Liver (tissue), 9 donors: ENCODE results near the gene C2CD4C. TPM values are rescaled to one million over a fixed set of nuclear protein-coding genes. Genes with fewer than 3 reads are reported as not detected.

ENCODE experiments used
- DNase-seq: peaks from one replicate; pipeline ENCODE4 v3.0.0-alpha.2; 2017; ENCODE audit warnings: low spot score
- H3K27ac ChIP-seq, 2 donors: one replicate each; pipeline ENCODE4 v1.7.0; 2013; ENCODE audit warnings: inconsistent platforms in 2 of 2, low read length in 2 of 2, control low read depth in 1 of 2, low read depth in 1 of 2, mild to moderate bottlenecking in 1 of 2
- H3K27me3 ChIP-seq, 4 donors: one replicate each; pipeline versions ENCODE4 v1.6.1 to v1.7.0; 2013; ENCODE audit warnings: low read length in 3 of 4, inconsistent platforms in 1 of 4, mild to moderate bottlenecking in 1 of 4, moderate library complexity in 1 of 4; ENCODE audit not compliant: control insufficient read depth in 4 of 4, insufficient read depth in 4 of 4
- H3K36me3 ChIP-seq, 4 donors: one replicate each; pipeline versions ENCODE4 v1.6.1 to v1.7.0; 2013; ENCODE audit warnings: low read length in 3 of 4, mild to moderate bottlenecking in 3 of 4, low read depth in 1 of 4, moderate library complexity in 1 of 4; ENCODE audit not compliant: control insufficient read depth in 4 of 4, insufficient read depth in 3 of 4
- H3K4me1 ChIP-seq, 4 donors: one replicate each; pipeline versions ENCODE4 v1.6.1 to v1.7.0; 2013; ENCODE audit warnings: low read length in 3 of 4, mild to moderate bottlenecking in 3 of 4, moderate library complexity in 1 of 4; ENCODE audit not compliant: control insufficient read depth in 4 of 4, insufficient read depth in 4 of 4
- H3K4me3 ChIP-seq, 3 donors: one replicate each; pipeline versions ENCODE4 v1.6.1 to v1.7.0; 2013; ENCODE audit warnings: low read length in 3 of 3, control low read depth in 1 of 3, low read depth in 1 of 3, mild to moderate bottlenecking in 1 of 3
- H3K9ac ChIP-seq, 2 donors: one replicate each; pipeline ENCODE4 v1.7.0; 2013; ENCODE audit warnings: low read length in 2 of 2, mild to moderate bottlenecking in 2 of 2, moderate library complexity in 2 of 2, control low read depth in 1 of 2, low read depth in 1 of 2
- H3K9me3 ChIP-seq, 4 donors: one replicate each; pipeline versions ENCODE4 v1.6.1 to v1.7.0; 2013; ENCODE audit warnings: low read length in 3 of 4; ENCODE audit not compliant: control insufficient read depth in 4 of 4
- EGR1 ChIP-seq, 2 donors: IDR thresholded peaks; 2 replicates each; pipeline ENCODE4 v1.6.1; 2016 to 2018; ENCODE audit warnings: antibody characterized with exemption in 2 of 2, low read depth in 2 of 2
- FOXA1 ChIP-seq: IDR thresholded peaks from 2 replicates; pipeline ENCODE4 v1.6.1; 2016; ENCODE audit warnings: antibody characterized with exemption
- FOXA2 ChIP-seq: IDR thresholded peaks from 2 replicates; pipeline ENCODE4 v1.6.1; 2016; ENCODE audit warnings: antibody characterized with exemption
- GABPA ChIP-seq, 2 donors: IDR thresholded peaks in 1 of 2; conservative IDR thresholded peaks in 1 of 2; 2 replicates each; pipeline ENCODE4 v1.6.1; 2016; ENCODE audit warnings: antibody characterized with exemption in 2 of 2, mild to moderate bottlenecking in 1 of 2, moderate library complexity in 1 of 2
- HNF4A ChIP-seq, 2 donors: conservative IDR thresholded peaks; 2 replicates each; pipeline ENCODE4 v1.6.1; 2016; ENCODE audit warnings: antibody characterized with exemption in 2 of 2, mild to moderate bottlenecking in 2 of 2
- HNF4G ChIP-seq: IDR thresholded peaks from 2 replicates; pipeline ENCODE4 v1.6.1; 2016; ENCODE audit warnings: antibody characterized with exemption
- NR2F2 ChIP-seq: IDR thresholded peaks from 2 replicates; pipeline ENCODE4 v1.6.1; 2016; ENCODE audit warnings: antibody characterized with exemption
- RAD21 ChIP-seq, 2 donors: IDR thresholded peaks; 2 replicates each; pipeline ENCODE4 v1.6.1; 2016; ENCODE audit warnings: antibody characterized with exemption in 2 of 2, mild to moderate bottlenecking in 2 of 2
- RXRA ChIP-seq, 2 donors: IDR thresholded peaks; 2 replicates each; pipeline ENCODE4 v1.6.1; 2017 to 2018; ENCODE audit warnings: antibody characterized with exemption in 2 of 2, mild to moderate bottlenecking in 1 of 2
- SP1 ChIP-seq: IDR thresholded peaks from 2 replicates; pipeline ENCODE4 v1.6.1; 2018; ENCODE audit warnings: antibody characterized with exemption, mild to moderate bottlenecking
- YY1 ChIP-seq: IDR thresholded peaks from 2 replicates; pipeline ENCODE4 v1.6.1; 2016; ENCODE audit warnings: antibody characterized with exemption, mild to moderate bottlenecking
- WGBS: extraction: QIAGEN DNeasy Blood & Tissue Kit; methylation state at CpG from one replicate; pipeline ENCODE4 v1.1.7; 2013; 5-methylcytosine and 5-hydroxymethylcytosine counted together
- polyA plus RNA-seq, 2 donors: library from polyadenylated mRNA; stranded (reverse) in 1 of 2; unstranded in 1 of 2; fragments of 200-250 nt in 1 of 2; fragments of >200 nt in 1 of 2; fragmentation: Nextera tagmentation in 1 of 2; extraction: Ambion mirVana in 1 of 2; gene quantifications; one replicate each; pipeline versions ENCODE4 v1.2.1 to v1.2.3, GENCODE V29; 2013 to 2015
- total RNA-seq, 2 donors: library from RNA; depleted of rRNA; stranded (reverse); fragments of >200 nt; gene quantifications; one replicate each; pipeline ENCODE4 v1.2.3, GENCODE V29; 2014
- TF ChIP-seq, protein P1 (sequence below): fragments of 150-350 bp; IDR thresholded peaks from 2 replicates; pipeline ENCODE4 v1.5.1; 2017; ENCODE audit warnings: improper control_type of control experiment, low read depth, low read length; ENCODE audit not compliant: missing input control
- TF ChIP-seq, protein P2 (sequence below): IDR thresholded peaks from 2 replicates; pipeline ENCODE4 v1.6.1; 2016; ENCODE audit warnings: antibody characterized with exemption
- TF ChIP-seq, protein P3 (sequence below): IDR thresholded peaks from 2 replicates; pipeline ENCODE4 v1.6.1; 2016; ENCODE audit warnings: antibody characterized with exemption
- TF ChIP-seq, protein P4 (sequence below): IDR thresholded peaks from 2 replicates; pipeline ENCODE4 v1.6.1; 2016; ENCODE audit warnings: antibody characterized with exemption, mild to moderate bottlenecking
- donor health status: healthy.
- donor health status: healthy.
- donor health status: healthy.
- donor health status: healthy.
- donor health status: healthy.

Gene C2CD4C
- total and polyA plus RNA-seq, 4 donors, result 0.08 to 0.42 (median 0.19) TPM

DNA sequence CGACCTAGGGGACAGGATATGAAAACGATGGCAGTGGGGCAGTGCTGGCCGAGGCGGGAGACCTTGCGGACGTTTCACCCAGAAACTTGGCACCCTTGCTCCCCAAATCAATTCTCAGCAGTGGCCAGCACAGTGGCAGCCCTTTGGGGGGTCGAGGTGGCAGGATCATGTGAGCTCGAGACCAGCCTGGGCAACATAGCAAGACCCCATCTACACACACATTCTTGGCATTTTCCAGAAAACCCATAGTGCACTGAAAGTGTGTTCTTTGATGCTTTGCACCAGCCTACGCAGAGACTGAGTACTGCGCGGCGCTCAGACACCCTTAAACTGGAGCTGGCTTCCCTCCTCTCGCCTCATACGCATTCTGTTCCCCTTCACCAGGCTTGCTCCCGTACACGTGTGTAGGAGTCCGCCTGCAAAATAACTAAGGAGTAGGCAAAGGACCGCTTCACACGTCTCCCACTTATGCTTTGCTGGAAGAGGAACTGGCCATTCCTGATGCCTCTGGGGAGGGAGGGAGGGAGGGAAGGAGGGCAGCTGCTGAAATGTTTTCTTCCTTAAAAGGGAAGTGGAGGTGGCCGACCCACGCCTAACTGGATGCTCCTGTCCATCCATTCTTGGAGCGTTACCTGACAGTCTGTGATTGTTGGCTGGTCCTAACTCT, 40.9 kb downstream of the C2CD4C start:
- Histone ChIP-seq H3K36me3 (no peaks in the 10 kb centered on the region), H3K9me3 (no peaks in the 10 kb centered on the region), H3K4me3 (no peak overlapping the region), H3K4me1 (no peaks in the 10 kb centered on the region), H3K27ac (no peak overlapping the region), H3K27me3 (peaks cover 0 to 8% (median 0%) of the 10 kb centered on the region in 4 donors), H3K9ac (no peak overlapping the region)
- DNase-seq, result no peak
- TF ChIP-seq RXRA (IDR thresholded peaks at IDR 0.05), result no peak
- TF ChIP-seq, protein P1, sequence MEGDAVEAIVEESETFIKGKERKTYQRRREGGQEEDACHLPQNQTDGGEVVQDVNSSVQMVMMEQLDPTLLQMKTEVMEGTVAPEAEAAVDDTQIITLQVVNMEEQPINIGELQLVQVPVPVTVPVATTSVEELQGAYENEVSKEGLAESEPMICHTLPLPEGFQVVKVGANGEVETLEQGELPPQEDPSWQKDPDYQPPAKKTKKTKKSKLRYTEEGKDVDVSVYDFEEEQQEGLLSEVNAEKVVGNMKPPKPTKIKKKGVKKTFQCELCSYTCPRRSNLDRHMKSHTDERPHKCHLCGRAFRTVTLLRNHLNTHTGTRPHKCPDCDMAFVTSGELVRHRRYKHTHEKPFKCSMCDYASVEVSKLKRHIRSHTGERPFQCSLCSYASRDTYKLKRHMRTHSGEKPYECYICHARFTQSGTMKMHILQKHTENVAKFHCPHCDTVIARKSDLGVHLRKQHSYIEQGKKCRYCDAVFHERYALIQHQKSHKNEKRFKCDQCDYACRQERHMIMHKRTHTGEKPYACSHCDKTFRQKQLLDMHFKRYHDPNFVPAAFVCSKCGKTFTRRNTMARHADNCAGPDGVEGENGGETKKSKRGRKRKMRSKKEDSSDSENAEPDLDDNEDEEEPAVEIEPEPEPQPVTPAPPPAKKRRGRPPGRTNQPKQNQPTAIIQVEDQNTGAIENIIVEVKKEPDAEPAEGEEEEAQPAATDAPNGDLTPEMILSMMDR, result no peak
- TF ChIP-seq, protein P2, sequence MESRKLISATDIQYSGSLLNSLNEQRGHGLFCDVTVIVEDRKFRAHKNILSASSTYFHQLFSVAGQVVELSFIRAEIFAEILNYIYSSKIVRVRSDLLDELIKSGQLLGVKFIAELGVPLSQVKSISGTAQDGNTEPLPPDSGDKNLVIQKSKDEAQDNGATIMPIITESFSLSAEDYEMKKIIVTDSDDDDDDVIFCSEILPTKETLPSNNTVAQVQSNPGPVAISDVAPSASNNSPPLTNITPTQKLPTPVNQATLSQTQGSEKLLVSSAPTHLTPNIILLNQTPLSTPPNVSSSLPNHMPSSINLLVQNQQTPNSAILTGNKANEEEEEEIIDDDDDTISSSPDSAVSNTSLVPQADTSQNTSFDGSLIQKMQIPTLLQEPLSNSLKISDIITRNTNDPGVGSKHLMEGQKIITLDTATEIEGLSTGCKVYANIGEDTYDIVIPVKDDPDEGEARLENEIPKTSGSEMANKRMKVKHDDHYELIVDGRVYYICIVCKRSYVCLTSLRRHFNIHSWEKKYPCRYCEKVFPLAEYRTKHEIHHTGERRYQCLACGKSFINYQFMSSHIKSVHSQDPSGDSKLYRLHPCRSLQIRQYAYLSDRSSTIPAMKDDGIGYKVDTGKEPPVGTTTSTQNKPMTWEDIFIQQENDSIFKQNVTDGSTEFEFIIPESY, result no peak
- no peak for TF ChIP-seq FOXA1
- TF ChIP-seq GABPA (IDR thresholded peaks at IDR 0.05 in 1 of 2, conservative IDR thresholded peaks at IDR 0.05 in 1 of 2), result no peak
- no peak for TF ChIP-seq FOXA2
- TF ChIP-seq HNF4A (conservative IDR thresholded peaks at IDR 0.05), result no peak
- no peak for TF ChIP-seq YY1
- TF ChIP-seq, protein P3, sequence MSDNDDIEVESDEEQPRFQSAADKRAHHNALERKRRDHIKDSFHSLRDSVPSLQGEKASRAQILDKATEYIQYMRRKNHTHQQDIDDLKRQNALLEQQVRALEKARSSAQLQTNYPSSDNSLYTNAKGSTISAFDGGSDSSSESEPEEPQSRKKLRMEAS, result no peak
- no peak for TF ChIP-seq NR2F2
- TF ChIP-seq HNF4G, result no peak
- TF ChIP-seq, protein P4, sequence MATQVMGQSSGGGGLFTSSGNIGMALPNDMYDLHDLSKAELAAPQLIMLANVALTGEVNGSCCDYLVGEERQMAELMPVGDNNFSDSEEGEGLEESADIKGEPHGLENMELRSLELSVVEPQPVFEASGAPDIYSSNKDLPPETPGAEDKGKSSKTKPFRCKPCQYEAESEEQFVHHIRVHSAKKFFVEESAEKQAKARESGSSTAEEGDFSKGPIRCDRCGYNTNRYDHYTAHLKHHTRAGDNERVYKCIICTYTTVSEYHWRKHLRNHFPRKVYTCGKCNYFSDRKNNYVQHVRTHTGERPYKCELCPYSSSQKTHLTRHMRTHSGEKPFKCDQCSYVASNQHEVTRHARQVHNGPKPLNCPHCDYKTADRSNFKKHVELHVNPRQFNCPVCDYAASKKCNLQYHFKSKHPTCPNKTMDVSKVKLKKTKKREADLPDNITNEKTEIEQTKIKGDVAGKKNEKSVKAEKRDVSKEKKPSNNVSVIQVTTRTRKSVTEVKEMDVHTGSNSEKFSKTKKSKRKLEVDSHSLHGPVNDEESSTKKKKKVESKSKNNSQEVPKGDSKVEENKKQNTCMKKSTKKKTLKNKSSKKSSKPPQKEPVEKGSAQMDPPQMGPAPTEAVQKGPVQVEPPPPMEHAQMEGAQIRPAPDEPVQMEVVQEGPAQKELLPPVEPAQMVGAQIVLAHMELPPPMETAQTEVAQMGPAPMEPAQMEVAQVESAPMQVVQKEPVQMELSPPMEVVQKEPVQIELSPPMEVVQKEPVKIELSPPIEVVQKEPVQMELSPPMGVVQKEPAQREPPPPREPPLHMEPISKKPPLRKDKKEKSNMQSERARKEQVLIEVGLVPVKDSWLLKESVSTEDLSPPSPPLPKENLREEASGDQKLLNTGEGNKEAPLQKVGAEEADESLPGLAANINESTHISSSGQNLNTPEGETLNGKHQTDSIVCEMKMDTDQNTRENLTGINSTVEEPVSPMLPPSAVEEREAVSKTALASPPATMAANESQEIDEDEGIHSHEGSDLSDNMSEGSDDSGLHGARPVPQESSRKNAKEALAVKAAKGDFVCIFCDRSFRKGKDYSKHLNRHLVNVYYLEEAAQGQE, result no peak
- WGBS, result 78% methylated on average over 22 of the region's 22 CpGs

DNA sequence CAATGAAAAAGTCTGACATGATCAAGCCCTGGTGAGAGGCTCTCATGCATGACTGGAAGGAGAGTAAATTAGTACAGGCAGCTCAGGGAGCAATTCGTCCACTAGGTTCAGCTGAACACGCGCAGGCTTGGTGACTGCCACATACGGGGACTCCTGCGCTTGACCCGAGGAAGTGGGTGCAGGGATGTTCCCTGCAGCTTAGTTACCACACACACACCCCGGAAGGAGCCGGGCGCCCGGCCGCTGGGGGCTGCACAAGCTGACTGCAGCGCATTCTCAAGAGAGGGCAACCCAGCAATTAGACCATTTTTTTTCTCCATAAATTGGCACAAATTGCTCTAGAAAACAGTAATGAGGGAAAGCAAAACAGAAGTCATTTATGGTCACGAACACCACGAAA, 41.4 kb downstream of the C2CD4C start:
- no peak for DNase-seq
- H3K9me3 ChIP-seq, result no peaks in the 10 kb centered on the region
- TF ChIP-seq RXRA (IDR thresholded peaks at IDR 0.05), result no peak
- TF ChIP-seq RAD21 (IDR thresholded peaks at IDR 0.05), result no peak
- TF ChIP-seq GABPA (IDR thresholded peaks at IDR 0.05 in 1 of 2, conservative IDR thresholded peaks at IDR 0.05 in 1 of 2), result no peak
- no peak for TF ChIP-seq FOXA1
- no peak for TF ChIP-seq NR2F2
- no peak for TF ChIP-seq SP1
- TF ChIP-seq, protein P1, result no peak
- no peak for TF ChIP-seq HNF4G
- TF ChIP-seq HNF4A (conservative IDR thresholded peaks at IDR 0.05), result no peak
- TF ChIP-seq EGR1 (IDR thresholded peaks at IDR 0.05; ENCODE audit: low read depth in 2 of 2), result no peak
- TF ChIP-seq, protein P4, result no peak
- no peak overlapping the region for H3K4me3 ChIP-seq
- no peak overlapping the region for H3K27ac ChIP-seq
- no peak overlapping the region for H3K9ac ChIP-seq
- 85% methylated on average over 14 of the region's 14 CpGs for WGBS
- H3K27me3 ChIP-seq, result peaks cover 0 to 6% (median 0%) of the 10 kb centered on the region in 4 donors
- H3K36me3 ChIP-seq, result no peaks in the 10 kb centered on the region
- H3K4me1 ChIP-seq, result no peaks in the 10 kb centered on the region
